DMS114 treated with DMSO at 0.1 percent for 48 hours (cell line): ENCODE data around the gene HTRA1.

ENCODE experiments used
- DNase-seq: peaks from one replicate; lab custom pipeline; 2025; ENCODE audit not compliant: unreplicated experiment; lab: John Stamatoyannopoulos, UW

The HTRA1 gene

DNA sequence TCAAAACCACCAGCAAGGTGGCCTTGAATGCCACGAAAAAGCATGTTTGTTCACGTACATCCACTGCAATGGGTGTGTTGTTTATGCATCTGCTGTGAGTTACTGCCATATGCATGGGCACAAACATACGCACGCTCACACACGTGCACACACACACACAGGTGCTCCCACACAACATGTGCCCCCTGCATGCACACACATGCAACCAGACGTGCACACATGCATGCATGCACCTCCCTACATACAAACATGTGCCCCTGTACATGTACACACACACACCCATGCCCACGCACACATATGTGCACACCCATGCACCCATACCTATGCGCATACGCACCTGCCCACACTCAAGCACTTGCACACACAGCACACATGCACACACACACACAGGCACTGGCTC, 89.1 kb downstream of the HTRA1 start:
- DNase-seq = no peak

GRCh38 chr10:122550983-122551382, 89.6 kb downstream of the HTRA1 start:
- DNase-seq = no peak

- no peak for DNase-seq
Observed at GRCh38 chr10:122551450-122551849, 90.1 kb downstream of the HTRA1 start.

- DNase-seq = no peak
Observed at GRCh38 chr10:122553341-122553740, 92.0 kb downstream of the HTRA1 start.

GRCh38 chr10:122554131-122555036, 93.0 kb downstream of the HTRA1 start:
- DNase-seq = no peak

GRCh38 chr10:122555442-122555841, 94.1 kb downstream of the HTRA1 start:
- no peak for DNase-seq

DNA sequence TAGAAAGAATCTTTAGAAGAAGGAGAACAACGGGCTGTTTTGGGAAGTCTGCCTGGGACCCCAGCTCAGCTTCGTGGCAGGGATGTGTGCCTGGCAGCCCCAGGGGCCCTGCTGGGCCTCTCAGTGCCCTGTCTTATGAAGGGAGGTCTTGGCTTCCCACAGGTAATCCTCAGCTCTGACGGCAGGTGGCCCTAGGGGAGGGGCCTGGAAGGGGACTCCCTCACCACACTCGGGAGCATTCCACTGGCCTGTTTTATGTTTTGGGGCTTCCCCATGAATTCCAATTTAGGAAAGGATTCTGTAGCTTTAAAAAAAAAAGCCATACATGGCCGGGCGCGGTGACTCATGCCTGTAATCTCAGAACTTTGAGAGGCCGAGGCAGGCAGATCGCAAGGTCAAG, 96.2 kb downstream of the HTRA1 start:
- no peak for DNase-seq

DNA sequence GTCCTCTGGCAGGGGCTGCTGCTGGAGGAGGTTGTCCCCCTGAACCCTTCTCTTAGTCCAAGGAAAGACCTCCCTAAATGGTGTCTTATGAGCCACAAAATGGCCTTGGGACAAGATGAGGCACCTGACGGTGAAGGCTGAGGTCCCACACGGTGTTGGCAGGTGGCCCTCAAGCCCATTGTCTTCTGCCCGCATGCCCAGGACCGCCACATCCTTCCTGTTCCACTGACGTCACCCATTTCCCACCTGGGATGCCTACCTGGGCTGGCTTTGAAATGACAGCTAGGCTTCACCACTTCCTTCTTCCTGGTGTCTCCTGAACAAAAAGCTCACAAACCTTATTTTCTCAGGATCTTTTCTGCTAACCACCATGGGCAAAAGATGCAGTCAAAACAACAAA, 97.1 kb downstream of the HTRA1 start:
- no peak for DNase-seq

DNA sequence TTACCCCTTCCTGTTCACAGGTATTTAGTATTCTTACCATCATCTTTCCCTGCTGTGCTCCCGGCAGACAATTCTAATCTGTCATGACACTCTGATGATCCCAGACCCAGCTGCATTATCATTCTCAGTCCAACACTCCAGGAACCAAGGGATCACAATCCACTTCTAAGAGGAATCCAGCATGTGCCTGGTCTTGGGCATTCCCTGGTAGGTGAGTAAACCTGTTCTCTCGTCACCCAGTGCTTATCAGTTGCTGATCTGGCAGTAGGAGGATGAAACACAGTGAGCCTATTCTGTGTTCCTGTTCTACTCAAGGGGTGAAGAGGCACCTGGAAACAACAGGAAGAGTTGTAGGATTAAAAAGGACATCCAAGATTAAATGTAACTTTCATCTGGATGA, 97.9 kb downstream of the HTRA1 start:
- no peak for DNase-seq

DNA sequence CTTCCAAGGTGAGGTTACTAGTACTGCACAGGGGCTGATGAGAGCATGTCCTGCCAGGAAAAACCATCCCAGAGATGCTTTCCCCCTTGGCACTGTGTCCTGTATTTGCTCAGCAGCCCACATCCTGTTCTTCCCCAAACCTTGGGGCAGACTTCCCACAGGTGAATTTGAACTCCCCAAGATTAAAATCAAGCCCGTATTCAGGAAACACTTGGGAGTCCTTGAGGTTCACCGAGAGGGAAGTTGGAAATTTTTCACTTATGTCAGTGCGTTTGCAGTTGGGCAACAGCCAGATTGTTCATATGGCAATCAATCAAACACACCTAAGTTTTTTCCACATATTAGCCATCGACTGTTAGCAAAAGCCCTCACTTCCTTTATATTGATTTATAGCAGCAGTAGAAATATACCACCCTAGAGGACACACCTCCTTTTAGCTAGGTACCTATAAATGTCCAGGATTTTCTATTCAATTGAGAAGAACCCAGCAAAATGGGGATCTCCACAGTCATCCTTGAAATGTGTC, 99.0 kb downstream of the HTRA1 start, which contains the start of gene DMBT1:
DMBT1 (plus strand) TSS at position 476 of the 526 bp plus-strand sequence; CDS start at position 493, 17 bp downstream.
- DNase-seq = no peak

DNA sequence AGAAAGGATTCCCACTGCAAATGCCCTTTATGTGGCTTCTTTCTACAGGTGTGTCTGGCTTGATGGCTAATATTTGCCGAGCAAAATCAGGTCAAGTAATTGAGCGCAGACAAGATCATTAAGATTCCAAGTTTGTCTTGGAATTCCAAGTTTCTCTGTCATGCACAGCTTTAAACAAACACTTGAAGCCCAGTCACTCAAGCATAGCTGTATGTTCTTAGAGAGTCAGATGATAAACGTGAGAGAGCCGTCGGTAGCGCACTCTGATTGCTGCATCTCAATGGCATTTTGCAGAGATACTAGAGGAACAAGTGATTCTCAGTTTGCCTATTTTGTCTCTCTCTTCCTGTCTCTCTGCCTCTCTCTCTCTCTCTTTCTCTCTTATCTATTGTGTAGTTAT, 99.9 kb downstream of the HTRA1 start:
- no peak for DNase-seq

DNA sequence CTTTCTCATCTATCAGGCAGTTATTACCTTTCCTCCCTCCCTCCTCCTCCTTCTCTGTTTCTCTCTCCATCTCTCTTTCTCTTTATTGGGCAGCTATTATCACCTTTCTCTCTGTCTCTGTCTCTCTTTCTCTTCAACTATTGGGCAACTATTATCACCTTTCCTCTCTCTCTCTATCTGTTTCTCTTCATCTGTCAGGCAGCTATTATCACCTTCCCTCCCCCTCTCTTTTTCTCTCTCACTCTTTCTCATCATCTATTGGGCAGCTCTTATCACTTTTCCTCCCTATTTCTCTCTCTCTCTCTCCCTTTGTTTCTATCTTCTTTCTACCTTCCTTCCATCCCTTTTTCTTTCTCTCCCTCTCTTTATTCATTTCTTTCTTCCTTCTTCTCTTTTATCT, 100.4 kb downstream of the HTRA1 start:
- DNase-seq = no peak
